Stomach (tissue), 9 donors: ENCODE data around the gene RBBP4. TPM values are rescaled to one million over a fixed set of nuclear protein-coding genes. Genes with fewer than 3 reads are reported as not detected.

Experiments used
- DNase-seq, 2 donors: peaks; one replicate each; pipeline versions ENCODE4 v3.0.0 to v3.0.0-alpha.2; 2013 to 2019
- H3K27ac ChIP-seq, 5 donors: fragments of 200-600 bp in 4 of 5; sonication (generic) in 4 of 5; one replicate each; pipeline ENCODE4 v1.5.1; 2013 to 2019; ENCODE audit warnings: mild to moderate bottlenecking in 1 of 5, moderate library complexity in 1 of 5
- H3K27me3 ChIP-seq, 3 donors: fragments of 200-600 bp; sonication (generic); one replicate each; pipeline ENCODE4 v1.5.1; 2017 to 2019; ENCODE audit warnings: mixed run types in 1 of 3
- H3K36me3 ChIP-seq, 4 donors: fragments of 200-600 bp; sonication (generic); 1 replicate in 3 of 4; 2 replicates in 1 of 4; pipeline ENCODE4 v1.5.1; 2016 to 2019
- H3K4me1 ChIP-seq, 4 donors: fragments of 200-600 bp; sonication (generic); one replicate each; pipeline ENCODE4 v1.5.1; 2016 to 2019
- H3K4me3 ChIP-seq, 4 donors: fragments of 200-600 bp; sonication (generic) in 3 of 4; one replicate each; pipeline ENCODE4 v1.5.1; 2016 to 2019; ENCODE audit warnings: mild to moderate bottlenecking in 1 of 4
- H3K9me3 ChIP-seq, 4 donors: fragments of 200-600 bp; sonication (generic); one replicate each; pipeline ENCODE4 v1.5.1; 2016 to 2019
- CTCF ChIP-seq, 7 experiments: fragments of 450-650 bp in 4 of 7; fragments of 200-600 bp in 3 of 7; sonication (generic) in 3 of 7; IDR thresholded peaks; one replicate each; pipeline ENCODE4 v1.5.1; 2016 to 2019; ENCODE audit warnings: antibody characterized with exemption in 7 of 7, control low read depth in 2 of 7, mild to moderate bottlenecking in 1 of 7
- EP300 ChIP-seq: sonication (generic); formaldehyde crosslinking; IDR thresholded peaks from one replicate; pipeline ENCODE4 v1.6.1; 2017; ENCODE audit warnings: antibody characterized with exemption
- POLR2A ChIP-seq, 4 donors: fragments of 450-650 bp; IDR thresholded peaks; one replicate each; pipeline ENCODE4 v1.6.1; 2016; ENCODE audit warnings: antibody characterized with exemption in 4 of 4, control low read depth in 2 of 4, mild to moderate bottlenecking in 1 of 4, moderate library complexity in 1 of 4
- POLR2AphosphoS5 ChIP-seq, 3 donors: sonication (generic); formaldehyde crosslinking; IDR thresholded peaks; one replicate each; pipeline ENCODE4 v1.6.1; 2016; ENCODE audit warnings: antibody characterized with exemption in 3 of 3
- WGBS, 5 donors: extraction: QIAGEN DNeasy Blood & Tissue Kit in 3 of 5; methylation state at CpG; one replicate each; pipeline versions ENCODE4 v1.1.5 to v1.1.7; 2013 to 2018; 5-methylcytosine and 5-hydroxymethylcytosine counted together
- intact Hi-C: fragments of 100-400 bp; cut with DNase I; formaldehyde crosslinking; loops from one replicate; pipeline ENCODE4 v1.15.1; 2023; ENCODE audit warnings: low total_unique reads
- polyA plus RNA-seq, 3 donors: library from polyadenylated mRNA; stranded (reverse); fragments of 200-250 nt; gene quantifications; one replicate each; pipeline ENCODE4 v1.2.3, GENCODE V29; 2013
- total RNA-seq, 5 donors: library from RNA; depleted of rRNA; stranded (reverse); fragments of >200 nt; gene quantifications; one replicate each; pipeline versions ENCODE4 v1.1.0 to v1.2.3, GENCODE V29; 2014 to 2016
- donor health status: healthy with polysubstance abuse.
- donor health status: Bipolar disorder and iron deficiency.
- donor health status: healthy.

The RBBP4 gene
- total and polyA plus RNA-seq, 8 donors = 38.0 to 226 (median 75.0) TPM

GRCh38 chr1:32618673-32619221, 32.3 kb upstream of the RBBP4 start:
- Histone ChIP-seq H3K4me1 (no peaks in the 10 kb centered on the region), H3K4me3 (no peak overlapping the region), H3K9me3 (no peaks in the 10 kb centered on the region), H3K36me3 (peaks cover 0 to 30% (median 26%) of the 10 kb centered on the region in 4 donors), H3K27me3 (no peaks in the 10 kb centered on the region), H3K27ac (no peak overlapping the region)
- TF ChIP-seq POLR2AphosphoS5 (IDR thresholded peaks at IDR 0.05) (no peak), POLR2A (IDR thresholded peaks at IDR 0.05) (no peak), CTCF (IDR thresholded peaks at IDR 0.05) (no peak), EP300 (no peak)
- WGBS, 5 donors = 96 to 98% (median 97%) methylated on average over 5 of the region's 5 CpGs
- DNase-seq = no peak
- intact Hi-C loops = no loop called here

- no peak overlapping the region for H3K27ac ChIP-seq
- peak in 1 of 2 donors; percentile 40 for DNase-seq
- no peak overlapping the region for H3K4me3 ChIP-seq
- TF ChIP-seq POLR2A (IDR thresholded peaks at IDR 0.05) = no peak
- peak in 1 of 7 experiments; percentile 15 for TF ChIP-seq CTCF (IDR thresholded peaks at IDR 0.05)
- TF ChIP-seq POLR2AphosphoS5 (IDR thresholded peaks at IDR 0.05) = no peak
- no peaks in the 10 kb centered on the region for H3K9me3 ChIP-seq
- intact Hi-C loops = no loop called here
- peaks cover 0 to 34% (median 30%) of the 10 kb centered on the region in 4 donors for H3K36me3 ChIP-seq
- H3K4me1 ChIP-seq = no peaks in the 10 kb centered on the region
- no peaks in the 10 kb centered on the region for H3K27me3 ChIP-seq
- 61 to 70% (median 64%) methylated on average over 5 of the region's 5 CpGs for WGBS, 5 donors
These were observed 31.1 kb upstream of the RBBP4 start for GRCh38 chr1:32619701-32620485.

GRCh38 chr1:32622205-32622604, 28.8 kb upstream of the RBBP4 start:
- Histone ChIP-seq H3K36me3 (peaks cover 0 to 54% (median 45%) of the 10 kb centered on the region in 4 donors), H3K27ac (no peak overlapping the region), H3K4me3 (no peak overlapping the region)

More at GRCh38 chr1:32622205-32622604, 28.8 kb upstream of the RBBP4 start:
- TF ChIP-seq CTCF (IDR thresholded peaks at IDR 0.05) (no peak), EP300 (no peak), POLR2A (IDR thresholded peaks at IDR 0.05) (no peak), POLR2AphosphoS5 (IDR thresholded peaks at IDR 0.05) (no peak)
- no peaks in the 10 kb centered on the region for H3K27me3 ChIP-seq
- WGBS, 5 donors = 91 to 97% (median 94%) methylated on average over 2 of the region's 2 CpGs
- no peaks in the 10 kb centered on the region for H3K4me1 ChIP-seq
- no peak for DNase-seq
- intact Hi-C loops = no loop called here
- no peaks in the 10 kb centered on the region for H3K9me3 ChIP-seq
